NOMO-1 treated with dmso at 0.1 percent for 144 hours (cell line): ENCODE measurements around the gene ITPRID1.
"Not testable (repeated sequence)": the region's sequence is repeated elsewhere in the genome, so short reads cannot be mapped to it uniquely, and the experiment has no call there.

Source experiments
- DNase-seq: peaks from one replicate; lab custom pipeline; 2025; ENCODE audit not compliant: unreplicated experiment; lab: John Stamatoyannopoulos, UW

ITPRID1 gene

DNA sequence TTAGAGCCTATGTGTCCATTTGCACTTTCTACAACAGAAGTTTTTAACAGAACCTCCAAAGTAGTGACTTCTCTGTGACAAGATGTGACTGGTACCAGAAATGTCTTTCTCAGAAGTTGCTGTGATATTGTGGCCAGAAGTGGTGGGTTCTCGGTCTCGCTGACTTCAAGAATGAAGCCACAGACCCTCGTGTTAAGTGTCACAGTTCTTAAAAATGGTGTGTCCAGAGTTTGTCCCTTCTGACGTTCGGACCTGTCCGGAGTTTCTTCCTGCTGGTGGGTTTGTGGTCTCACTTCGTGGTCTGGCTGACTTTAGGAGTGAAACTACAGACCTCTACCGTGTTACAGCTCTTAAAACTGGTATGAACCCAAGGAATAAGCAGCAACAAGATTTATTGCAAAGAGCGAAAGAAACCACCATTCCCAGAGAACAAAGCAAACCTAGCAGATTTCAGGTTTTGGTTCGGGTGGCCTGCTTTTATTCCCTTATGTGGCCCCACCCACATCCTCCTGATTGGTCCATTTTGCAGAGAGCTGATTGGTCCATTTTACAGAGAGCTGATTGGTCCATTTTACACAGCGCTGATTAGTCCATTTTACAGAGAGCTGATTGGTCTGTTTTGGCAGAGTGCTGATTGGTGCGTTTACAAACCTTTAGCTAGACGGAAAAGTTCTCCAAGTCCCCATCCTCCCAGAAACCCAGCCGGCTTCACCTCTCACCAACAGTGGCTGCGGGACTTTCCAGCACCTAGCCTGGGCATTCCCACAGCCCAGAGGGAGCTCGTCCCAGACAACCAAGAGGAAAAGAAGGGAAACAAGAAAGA is 3.0 kb downstream of the ITPRID1 start:
- no peak for DNase-seq

DNA sequence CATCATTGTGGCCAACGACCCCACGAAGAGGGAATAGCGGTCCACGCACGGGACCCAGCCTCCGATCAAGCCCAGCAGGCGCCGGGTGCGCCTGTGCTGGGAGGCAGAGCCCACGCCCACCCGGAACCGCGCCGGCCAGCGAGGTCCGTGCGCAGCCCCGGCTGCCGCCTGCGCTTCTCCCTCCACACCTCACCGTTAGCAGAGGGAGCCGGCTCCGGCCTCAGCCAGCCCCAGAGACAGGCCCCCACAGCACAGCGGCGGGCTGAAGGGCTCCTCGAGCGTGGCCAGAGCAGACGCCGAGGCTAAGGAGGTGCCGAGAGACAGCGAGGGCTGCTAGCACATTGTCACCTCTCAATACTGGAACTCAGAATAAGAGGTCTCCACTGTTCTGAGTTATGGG is 3.6 kb downstream of the ITPRID1 start:
- no peak for DNase-seq

DNA sequence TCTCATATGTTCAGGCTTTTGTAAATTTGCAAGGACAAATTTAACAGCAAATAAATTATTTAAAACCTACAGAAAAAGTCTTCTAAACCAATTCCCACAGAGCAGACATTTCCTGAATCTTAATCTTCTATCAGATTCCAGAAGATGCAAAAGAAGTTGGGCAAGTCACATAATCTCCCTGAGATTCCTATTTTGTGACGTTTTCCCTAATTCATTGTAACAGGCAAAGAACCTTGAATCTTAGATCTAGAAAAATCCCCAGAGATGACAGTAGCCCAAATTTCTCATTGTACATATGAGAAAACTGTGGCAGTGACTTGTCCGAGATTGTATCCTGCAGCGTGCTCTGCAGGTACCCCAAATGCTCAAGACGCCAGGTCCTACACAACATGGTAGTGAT is 4.9 kb downstream of the ITPRID1 start:
- no peak for DNase-seq

DNA sequence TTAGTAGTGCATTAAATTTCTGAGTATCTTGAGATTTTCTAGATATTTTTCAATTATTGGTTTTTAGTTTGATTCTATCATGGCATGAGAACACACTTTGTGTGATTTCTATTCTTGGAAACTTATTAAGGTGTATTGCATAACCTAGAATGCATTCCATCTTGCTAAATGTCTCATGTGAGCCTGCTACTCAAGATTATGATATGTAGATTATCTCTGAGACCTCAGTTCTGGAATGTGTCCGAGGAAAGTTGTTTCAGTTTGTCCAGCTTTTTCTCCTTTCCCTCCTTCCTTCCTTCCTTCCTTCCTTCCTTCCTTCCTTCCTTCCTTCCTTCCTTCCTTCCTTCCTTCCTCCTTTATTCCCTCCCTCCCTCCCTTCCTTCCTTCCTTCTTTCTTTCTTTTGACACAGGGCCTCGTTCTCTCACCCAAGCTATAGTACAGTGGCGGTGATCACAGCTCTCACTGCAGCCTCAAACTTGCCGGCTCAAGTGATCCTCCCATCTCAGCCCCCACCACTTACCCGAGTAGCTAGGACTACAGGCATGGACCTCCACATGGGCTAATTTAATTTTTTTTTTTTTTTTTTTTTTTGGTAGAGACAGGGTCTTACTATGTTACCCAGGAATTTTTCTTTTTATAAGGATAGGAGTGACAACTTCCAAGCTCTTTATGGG is 7.6 kb downstream of the ITPRID1 start:
- no peak for DNase-seq

DNA sequence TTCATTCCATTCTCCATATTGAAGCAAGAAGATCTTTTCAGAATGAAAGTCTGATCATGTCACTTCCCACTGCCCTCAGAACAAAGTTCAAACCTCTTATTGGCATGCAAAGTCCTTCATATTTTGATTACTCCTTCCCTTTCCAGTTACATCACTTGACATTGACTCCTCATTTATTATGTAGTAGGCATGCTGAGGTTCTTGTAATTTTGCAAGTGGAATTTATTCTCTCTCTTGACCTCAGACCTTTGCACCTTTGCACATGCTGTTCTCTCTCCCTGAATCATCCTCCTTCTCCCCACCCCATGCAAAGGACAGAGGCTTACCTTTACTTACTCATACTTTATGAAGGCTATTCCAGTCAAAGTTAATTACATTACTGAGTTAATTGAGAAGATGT is 13.0 kb downstream of the ITPRID1 start:
- DNase-seq, result no peak

DNA sequence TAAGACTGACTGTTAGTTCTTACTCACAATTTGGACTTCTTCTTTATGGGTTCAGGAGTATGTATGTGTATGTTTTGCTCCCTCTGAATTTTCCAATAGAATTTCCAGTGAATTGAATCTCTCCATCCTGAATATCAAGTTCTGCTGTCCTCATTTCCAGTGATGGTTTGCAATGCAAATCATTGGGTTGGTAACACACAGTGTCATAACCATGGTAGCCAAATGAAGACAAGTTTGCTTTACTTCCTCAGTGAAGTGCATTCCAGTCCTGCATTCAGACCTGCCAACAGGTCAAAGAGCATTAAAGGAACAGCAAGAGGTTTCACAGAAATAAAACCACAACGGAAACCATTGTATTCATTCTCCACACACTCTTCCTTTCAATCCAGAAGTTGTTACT is 15.2 kb downstream of the ITPRID1 start:
- no peak for DNase-seq

DNA sequence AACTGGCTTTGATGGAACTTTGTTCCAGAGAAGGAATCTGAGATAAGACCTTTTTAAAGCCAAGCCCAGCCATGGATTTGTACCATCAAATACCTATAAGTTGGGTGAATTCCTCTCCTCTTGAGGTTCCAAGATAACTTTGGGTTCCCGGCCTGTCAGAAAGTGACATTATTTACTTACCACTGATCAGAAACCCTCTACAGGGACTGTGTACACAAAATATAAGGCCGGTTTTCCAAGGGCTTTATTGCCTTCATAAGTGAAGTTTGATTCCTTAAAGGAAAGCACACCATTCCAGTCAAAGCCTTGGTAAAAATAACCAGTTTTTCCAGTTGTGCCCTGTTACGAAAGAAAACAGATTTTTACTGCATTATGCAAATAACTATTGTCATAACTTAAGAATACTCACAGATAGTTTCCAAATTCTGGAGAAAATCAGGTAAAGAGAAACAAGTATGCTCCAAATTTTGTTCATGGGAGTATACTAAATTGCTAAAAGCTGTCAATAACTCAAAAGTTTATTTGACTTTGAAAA is 26.8 kb downstream of the ITPRID1 start:
- DNase-seq, result not testable (repeated sequence)

DNA sequence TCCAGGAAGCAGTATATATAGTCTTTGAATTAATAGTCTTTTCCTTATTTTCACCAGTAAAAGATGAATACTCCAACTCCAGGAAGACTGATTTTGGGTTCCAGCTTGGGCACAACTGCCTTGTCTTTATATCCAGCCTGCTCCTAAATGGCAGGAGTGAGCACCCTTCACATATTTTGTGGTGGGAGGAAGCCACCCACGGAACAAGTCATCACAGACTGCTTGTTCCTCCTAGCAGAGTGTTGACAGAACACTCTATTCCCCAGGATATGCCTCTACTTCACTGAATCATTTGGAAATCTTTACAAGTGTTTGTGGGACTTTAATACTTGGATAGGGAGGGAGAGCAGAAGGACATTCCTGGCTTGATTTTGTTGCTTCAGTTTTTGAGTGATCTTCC is 31.7 kb downstream of the ITPRID1 start:
- no peak for DNase-seq

DNA sequence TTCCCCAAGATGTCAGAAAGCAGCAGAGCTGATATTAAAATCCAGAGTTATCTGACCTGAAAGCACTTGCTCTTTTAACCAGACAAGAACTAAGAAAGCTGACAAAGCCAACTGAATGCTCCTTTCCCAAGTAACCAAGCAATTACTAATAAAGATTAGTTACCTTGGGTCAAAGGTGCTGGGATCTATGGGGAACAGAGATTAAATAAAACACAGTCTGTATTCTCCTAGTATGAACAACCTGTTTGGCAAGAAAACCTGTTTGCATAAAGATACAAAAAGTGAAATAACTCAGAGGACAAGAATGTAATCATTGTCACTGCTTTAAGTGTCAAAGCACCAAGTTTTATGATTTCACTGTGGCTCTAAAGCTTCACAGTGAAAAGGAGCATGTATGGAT is 35.7 kb downstream of the ITPRID1 start:
- DNase-seq, result no peak

DNA sequence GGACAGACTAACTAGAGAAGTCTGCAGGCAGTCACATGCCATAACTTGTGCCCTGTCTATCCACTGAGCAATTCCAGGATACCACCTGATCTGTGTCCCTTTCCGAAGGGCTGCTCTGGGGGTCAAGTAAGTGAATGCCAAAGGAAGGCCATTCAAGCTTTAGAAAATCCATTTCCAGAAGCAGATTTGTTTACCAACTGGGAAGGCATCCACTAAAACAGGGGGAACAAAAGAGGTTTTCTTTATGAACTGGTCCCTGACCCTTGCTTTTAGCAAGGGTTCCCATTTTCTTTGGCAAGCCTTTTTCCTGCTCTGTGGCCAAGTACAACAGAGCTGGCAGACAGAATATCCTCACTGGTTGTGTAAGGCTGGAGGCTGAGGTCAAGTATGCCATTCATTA is 36.5 kb downstream of the ITPRID1 start:
- DNase-seq, result no peak

DNA sequence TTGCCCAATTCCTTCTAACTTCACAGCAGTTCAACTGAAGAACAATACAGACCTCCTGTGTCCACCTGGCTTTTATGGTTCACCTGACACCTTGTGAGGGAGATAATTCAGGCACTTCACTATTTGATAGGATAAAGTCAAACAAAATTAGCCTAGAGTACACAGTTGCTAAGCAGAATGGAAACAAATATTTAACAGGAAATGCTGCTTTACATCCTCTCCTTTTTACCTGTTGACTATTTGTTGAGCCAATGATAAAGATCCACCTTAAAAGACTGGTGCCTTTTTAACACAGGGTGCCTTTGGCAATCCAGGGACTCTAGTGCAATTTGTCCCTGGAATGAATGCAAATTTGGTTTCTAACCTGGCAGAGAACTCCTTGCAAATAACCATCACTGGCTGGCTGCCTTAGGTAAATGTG is 39.8 kb downstream of the ITPRID1 start:
- no peak for DNase-seq

DNA sequence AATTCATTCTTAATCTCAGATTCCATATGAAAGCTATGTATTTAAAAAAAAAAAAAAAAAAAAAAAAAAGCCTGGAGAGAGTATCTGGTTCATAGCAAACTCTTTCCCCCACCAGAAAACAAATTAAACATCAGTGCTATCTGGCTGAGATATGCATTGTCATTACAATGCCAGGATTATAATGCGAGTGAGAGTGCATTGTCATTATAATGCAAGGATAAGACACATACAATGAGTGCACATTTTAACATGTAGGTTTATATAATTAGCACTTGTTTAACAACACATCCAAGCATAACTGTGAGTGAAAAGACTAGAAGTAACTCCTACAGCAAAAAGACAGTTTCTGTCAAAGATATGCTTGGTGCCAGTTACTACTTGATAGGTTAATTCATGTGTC is 48.1 kb downstream of the ITPRID1 start:
- no peak for DNase-seq

DNA sequence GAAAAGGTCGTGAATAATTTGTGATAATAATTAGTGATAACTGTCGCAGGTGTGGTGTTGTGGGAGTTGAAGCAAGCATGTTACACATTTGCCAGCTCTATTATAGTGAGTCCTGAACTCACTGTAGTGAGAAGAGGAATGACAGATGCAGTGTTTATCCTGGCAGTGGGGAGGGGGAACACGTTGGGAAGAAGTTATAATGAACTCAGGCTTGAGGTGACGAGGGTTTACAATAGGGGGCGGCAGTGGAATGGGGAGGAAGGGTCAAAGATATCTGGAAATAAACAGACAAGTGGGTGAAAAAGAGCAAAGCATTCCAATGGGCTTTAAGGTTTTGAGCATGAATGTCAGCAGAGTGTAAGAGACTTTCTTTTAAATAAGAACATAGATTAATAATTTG is 49.6 kb downstream of the ITPRID1 start:
- DNase-seq, result no peak

DNA sequence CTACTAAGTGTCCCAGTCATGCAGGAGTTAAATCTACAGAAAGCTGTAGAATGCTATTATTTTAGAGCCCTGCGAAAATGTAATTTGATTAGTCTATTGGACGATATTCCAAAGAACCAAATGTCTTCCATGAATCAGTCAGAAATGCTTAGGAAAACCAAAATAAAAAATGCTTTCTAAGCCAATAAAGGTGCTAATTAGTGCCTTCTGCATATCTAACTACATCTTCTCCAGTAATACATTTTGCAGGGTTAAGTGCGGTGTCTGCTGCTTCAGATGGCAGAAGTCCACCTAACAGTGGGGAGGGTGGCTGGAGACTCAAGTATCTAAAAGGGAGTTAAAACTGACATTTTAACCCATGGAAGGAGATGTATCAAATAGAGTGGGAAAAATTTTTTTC is 50.1 kb downstream of the ITPRID1 start:
- no peak for DNase-seq

DNA sequence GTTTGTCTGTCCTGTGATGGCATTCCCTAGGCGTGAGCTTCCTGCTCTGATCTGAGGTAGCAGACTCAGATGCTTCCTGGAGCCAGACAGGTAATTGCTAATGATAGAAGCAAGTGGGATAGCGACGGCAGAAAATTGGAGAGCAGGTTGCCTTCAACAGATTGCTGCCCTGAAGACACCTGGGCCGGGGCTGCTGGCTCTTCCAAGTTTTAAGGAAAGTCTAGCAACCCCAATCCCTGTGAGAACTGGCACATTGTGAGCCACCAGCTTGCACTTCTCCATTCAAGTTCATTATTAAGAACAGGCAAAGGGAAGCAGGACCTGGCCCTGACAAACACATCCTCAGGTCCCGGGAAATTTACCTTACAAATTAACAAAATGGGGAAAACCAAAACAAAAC is 50.8 kb downstream of the ITPRID1 start:
- DNase-seq, result no peak

DNA sequence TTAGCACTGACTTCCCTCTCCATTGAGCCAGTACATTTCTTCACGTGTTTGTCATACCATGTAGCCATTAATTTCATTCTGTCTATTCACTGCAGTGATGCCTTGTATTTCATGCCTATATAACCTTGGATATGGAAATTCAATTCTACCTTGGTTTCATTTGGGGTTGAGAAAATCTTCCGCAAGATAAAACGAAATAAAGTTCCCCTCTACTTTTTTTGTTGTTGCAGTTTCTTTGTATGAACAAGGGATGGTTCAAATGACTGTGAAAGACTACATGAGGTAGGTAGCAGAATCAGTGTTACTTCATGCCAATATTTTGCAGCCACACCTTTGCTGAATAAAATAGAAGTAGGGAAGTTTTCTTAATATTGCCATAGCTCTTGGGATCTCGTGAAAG is 55.6 kb downstream of the ITPRID1 start:
- DNase-seq, result no peak

DNA sequence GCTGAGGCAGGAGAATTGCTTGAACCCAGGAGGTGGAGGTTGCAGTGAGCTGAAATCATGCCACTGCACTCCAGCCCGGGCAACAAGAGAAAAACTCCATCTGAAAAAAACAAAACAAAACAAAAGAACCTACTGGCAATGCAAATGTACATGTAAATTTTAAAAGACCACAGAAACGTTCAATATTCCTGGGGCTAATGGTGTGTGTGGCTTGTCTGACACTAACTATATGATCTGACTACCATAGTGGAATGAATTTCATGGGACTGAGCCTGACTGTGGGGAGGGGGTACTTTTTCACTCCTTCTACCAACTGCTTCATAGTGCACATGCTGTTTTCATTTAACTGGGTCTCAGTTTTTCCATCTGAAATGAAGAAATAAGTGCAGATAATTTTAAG is 69.6 kb downstream of the ITPRID1 start:
- no peak for DNase-seq

DNA sequence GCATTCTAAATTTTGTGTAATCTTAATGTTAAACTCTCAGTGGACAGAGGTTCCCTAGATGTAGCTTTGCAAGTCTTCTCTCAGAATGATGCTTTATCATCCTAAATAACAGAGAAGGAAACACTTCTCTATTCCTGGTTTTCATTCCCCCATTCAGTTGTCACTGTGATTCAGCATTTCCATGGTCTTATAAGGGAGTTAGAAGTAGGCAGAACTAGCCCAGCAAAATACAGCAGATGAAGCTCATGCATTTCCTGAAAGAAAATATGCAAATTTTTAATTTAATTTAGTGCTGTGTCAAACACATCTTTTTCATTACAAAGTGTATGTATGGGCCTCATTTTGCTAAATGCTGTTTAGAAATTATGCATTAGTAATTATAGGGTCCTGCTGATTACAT is 70.1 kb downstream of the ITPRID1 start:
- DNase-seq, result no peak

DNA sequence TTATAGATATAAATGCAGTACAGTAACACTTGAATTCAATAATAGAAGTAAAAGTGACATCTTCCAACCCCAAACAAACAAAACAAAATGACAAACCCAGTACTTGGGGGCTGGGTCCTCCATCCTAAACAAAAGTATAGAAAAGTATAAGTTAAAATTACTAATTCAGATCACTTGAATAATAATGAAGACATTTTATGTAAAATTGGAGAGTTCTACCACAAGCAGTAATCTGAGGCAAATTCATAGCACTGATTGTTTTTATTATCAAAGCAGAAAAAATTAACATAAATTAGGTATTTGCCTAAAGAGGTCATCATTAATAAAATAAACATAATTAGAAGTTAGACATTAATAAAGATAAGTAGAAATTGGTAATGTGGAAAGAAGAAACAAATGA is 81.5 kb downstream of the ITPRID1 start:
- no peak for DNase-seq

DNA sequence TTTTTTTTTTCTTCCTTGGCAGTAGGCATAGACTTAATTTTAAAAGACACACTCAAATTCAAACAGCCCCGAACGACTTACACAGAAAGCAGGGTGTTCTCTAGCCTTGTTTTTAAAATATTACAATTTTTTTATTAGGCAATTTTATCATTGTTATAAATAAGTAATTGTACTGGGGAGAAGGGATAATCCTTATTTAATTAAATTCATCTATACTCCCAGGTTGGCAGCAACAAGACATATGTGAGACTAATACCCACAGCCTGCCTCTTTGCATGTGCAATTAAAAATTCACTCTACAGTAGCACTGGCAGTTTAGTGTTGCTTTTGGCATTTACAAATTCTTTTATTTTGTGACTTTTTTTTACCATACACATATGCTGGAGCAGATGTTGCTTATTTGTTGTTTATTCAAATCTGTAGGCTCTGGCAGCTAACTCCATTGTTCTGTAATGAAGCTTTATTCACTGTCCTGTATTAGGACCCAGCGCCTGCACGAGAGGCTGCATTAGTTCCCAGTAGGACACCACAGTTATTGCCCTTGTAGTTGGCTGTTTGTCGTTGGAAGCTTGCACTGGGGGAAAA is 88.2 kb downstream of the ITPRID1 start:
- DNase-seq, result no peak

DNA sequence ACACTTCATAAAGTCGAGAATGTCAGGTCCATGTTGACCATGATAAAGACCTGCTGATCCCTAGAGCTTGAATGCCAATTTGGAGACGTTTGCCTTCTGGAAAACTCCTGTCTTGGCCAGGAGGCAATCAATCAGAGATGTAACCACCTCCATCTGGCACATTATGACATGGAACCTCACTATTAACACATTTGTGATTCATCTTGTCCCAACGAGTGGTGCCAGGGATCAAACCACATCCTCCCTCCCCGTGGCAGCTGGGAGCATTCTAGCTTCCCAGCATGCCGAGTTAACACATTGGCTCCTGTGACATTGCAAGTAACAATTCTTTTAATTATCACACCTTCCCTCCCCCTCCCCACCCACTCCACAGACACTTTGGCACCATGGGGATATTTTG is 89.2 kb downstream of the ITPRID1 start:
- DNase-seq, result no peak

DNA sequence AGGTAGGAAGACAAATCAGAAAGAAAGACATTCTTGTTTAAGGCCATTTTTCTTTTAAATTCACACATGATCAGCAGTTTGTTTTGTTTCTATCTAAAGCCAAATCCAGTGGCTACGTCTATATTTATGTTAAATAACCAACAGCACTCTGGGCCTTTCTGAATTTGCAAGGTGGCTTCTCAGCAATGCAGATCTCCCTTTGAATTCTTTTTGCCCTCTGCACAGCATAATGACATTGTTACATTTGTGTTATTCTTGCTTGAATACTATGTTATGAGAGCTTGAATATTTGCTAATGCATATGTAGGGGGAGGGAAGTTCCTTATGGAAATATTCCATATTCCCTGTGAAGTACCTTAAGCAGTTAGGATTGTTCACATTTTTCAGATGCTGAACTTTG is 99.7 kb downstream of the ITPRID1 start:
- no peak for DNase-seq
